ENCODE data around the gene KANSL2. TPM values are rescaled to one million over a fixed set of nuclear protein-coding genes. Genes with fewer than 3 reads are reported as not detected.

Gene KANSL2
- total and polyA plus RNA-seq, 2 of the 13 experiments (the other 11 are each of a cell fraction or from before 2014, with no cell fraction given), result 24.1 to 41.3 TPM

- TF ChIP-seq MAFK (conservative IDR thresholded peaks at IDR 0.05 in 1 of 2, IDR thresholded peaks at IDR 0.05 in 1 of 2; ENCODE audit: low read length in 2 of 2), result no peak
- TF ChIP-seq ZNF451 (CRISPR knock-in tag; IDR thresholded peaks at IDR 0.05), result peak; percentile 27
- peak; percentile 22; the same call in 1 of the 2 replicates for TF ChIP-seq KLF13 (CRISPR knock-in tag; IDR thresholded peaks at IDR 0.05)
- TF ChIP-seq NCOA5 (CRISPR knock-in tag; IDR thresholded peaks at IDR 0.05), result no peak
- TF ChIP-seq SMYD3 (CRISPR knock-in tag; IDR thresholded peaks at IDR 0.05), result peak; percentile 83; the same call in 1 of the 2 replicates
- TF ChIP-seq ZBTB25 (CRISPR knock-in tag; IDR thresholded peaks at IDR 0.05), result peak; percentile 84
- TF ChIP-seq MIXL1 (CRISPR knock-in tag; IDR thresholded peaks at IDR 0.05), result peak; percentile 75
- peak; percentile 76 for TF ChIP-seq PHF20 (CRISPR knock-in tag; IDR thresholded peaks at IDR 0.05)
- TF ChIP-seq E2F1 (CRISPR knock-in tag; IDR thresholded peaks at IDR 0.05), result peak; percentile 68; the same call in 1 of the 2 replicates
- TF ChIP-seq ZNF367 (CRISPR knock-in tag; IDR thresholded peaks at IDR 0.05; ENCODE audit: borderline replicate concordance), result no peak
- no peak for TF ChIP-seq PRPF4 (IDR thresholded peaks at IDR 0.05; ENCODE audit: low read depth, low read length, poor library complexity, severe bottlenecking)
- no peak for TF ChIP-seq ZNF296 (CRISPR knock-in tag; conservative IDR thresholded peaks at IDR 0.05)
- TF ChIP-seq ZNF737 (CRISPR knock-in tag; IDR thresholded peaks at IDR 0.05; ENCODE audit: borderline replicate concordance), result no peak; the same call in 1 of the 2 replicates
- TF ChIP-seq CHD4 (IDR thresholded peaks at IDR 0.05; ENCODE audit: borderline replicate concordance, low read length), result no peak
- peak; percentile 43 for TF ChIP-seq RXRA (CRISPR knock-in tag; IDR thresholded peaks at IDR 0.05)
- no peak; the same call in 1 of the 2 replicates for TF ChIP-seq SIX4 (CRISPR knock-in tag; IDR thresholded peaks at IDR 0.05)
- peak; percentile 90 for TF ChIP-seq SALL1 (CRISPR knock-in tag; IDR thresholded peaks at IDR 0.05)
- peak; percentile 76; the same call in 1 of the 2 replicates for TF ChIP-seq NFKBIZ (CRISPR knock-in tag; IDR thresholded peaks at IDR 0.05)
- 0 out of 2 replicates have a peak, but pooled peaks have one; percentile 18 for TF ChIP-seq TRIM24 (CRISPR knock-in tag; IDR thresholded peaks at IDR 0.05)
- peak; percentile 65 for TF ChIP-seq FOXO1 (CRISPR knock-in tag; IDR thresholded peaks at IDR 0.05)
- no peak for TF ChIP-seq ZNF646 (CRISPR knock-in tag; IDR thresholded peaks at IDR 0.05)
- peak; percentile 94 for TF ChIP-seq ASH2L (IDR thresholded peaks at IDR 0.05; ENCODE audit: insufficient read length, low read depth, low read length)
These were observed at the start of gene KANSL2 (continued) for GRCh38 chr12:48681710-48682532.
